DND-41 (cell line): ENCODE results near the gene FXYD3.

Source experiments
- EZH2 ChIP-seq: IDR thresholded peaks from 3 replicates; pipeline ENCODE4 v1.6.1; 2012; ENCODE audit warnings: borderline replicate concordance, low read depth, mild to moderate bottlenecking, moderate library complexity, low read length, inconsistent platforms; ENCODE audit not compliant: severe bottlenecking
- TF ChIP-seq, protein P1 (sequence below): IDR thresholded peaks from 2 replicates; pipeline ENCODE4 v1.5.1; 2012; ENCODE audit warnings: borderline replicate concordance, low read length, moderate library complexity, mild to moderate bottlenecking; ENCODE audit not compliant: poor library complexity, severe bottlenecking; ENCODE audit errors: extremely low read depth

DNA sequence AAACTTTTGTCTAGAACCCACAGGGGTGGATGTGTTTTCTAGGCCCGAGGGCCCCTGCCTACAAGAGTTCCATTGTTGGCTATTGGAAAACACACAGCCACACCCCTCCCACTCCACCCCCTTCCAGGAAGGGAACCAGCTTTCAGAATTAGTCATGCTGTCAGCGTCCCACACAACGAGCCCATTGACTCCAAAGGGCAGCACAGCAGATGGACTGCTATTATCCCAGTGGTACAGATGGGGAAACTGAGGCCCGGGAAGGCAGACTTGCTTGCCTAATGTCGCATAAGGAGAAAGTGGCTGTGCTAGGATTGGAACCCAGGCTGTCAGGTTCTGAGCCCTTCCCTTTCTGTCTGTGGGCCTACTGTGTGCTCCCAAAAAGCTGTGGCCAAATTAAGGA, 8.1 kb upstream of the FXYD3 start:
- TF ChIP-seq, protein P1, sequence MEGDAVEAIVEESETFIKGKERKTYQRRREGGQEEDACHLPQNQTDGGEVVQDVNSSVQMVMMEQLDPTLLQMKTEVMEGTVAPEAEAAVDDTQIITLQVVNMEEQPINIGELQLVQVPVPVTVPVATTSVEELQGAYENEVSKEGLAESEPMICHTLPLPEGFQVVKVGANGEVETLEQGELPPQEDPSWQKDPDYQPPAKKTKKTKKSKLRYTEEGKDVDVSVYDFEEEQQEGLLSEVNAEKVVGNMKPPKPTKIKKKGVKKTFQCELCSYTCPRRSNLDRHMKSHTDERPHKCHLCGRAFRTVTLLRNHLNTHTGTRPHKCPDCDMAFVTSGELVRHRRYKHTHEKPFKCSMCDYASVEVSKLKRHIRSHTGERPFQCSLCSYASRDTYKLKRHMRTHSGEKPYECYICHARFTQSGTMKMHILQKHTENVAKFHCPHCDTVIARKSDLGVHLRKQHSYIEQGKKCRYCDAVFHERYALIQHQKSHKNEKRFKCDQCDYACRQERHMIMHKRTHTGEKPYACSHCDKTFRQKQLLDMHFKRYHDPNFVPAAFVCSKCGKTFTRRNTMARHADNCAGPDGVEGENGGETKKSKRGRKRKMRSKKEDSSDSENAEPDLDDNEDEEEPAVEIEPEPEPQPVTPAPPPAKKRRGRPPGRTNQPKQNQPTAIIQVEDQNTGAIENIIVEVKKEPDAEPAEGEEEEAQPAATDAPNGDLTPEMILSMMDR: no peak
- no peak for TF ChIP-seq EZH2
